Measurements from ENCODE around the gene GIPC1. TPM values are rescaled to one million over a fixed set of nuclear protein-coding genes. Genes with fewer than 3 reads are reported as not detected.
"Not testable (repeated sequence)": the region's sequence is repeated elsewhere in the genome, so short reads cannot be mapped to it uniquely, and the experiment has no call there.

Gene GIPC1
- total RNA-seq, 2 donors from 2014 or later, result 68.6 to 72.6 TPM

DNA sequence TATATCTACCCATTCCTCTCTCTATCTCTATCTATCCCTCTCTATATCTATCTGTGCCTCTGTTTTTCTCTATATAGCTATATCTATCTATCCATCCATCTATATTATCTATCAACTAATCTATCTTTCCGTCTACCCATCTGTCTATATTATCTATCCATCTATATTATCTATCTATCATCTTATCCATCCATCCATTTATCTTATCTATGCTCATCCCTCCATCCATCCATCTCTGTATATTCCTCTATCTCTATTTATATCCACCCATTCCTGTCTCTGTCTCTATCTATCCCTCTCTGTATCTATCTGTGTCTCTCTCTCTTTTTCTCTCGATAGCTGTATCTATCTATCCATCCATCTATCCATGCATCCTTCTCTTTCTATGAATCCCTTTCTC lies 35.0 kb downstream of the GIPC1 start:
- Mint-ChIP-seq H3K27me3 (ENCODE audit: insufficient read depth) (no peaks in the 10 kb centered on the region), H3K27ac (no peak overlapping the region), H3K4me3 (no peak overlapping the region), H3K4me1 (no peaks in the 10 kb centered on the region), H3K9me3 (no peaks in the 10 kb centered on the region), H3K36me3 (ENCODE audit: low read depth) (peaks cover 59% of the 10 kb centered on the region)
- H3K27ac ChIP-seq (ENCODE audit: low read depth, low read length), result no peak overlapping the region
- TF ChIP-seq, protein P1, sequence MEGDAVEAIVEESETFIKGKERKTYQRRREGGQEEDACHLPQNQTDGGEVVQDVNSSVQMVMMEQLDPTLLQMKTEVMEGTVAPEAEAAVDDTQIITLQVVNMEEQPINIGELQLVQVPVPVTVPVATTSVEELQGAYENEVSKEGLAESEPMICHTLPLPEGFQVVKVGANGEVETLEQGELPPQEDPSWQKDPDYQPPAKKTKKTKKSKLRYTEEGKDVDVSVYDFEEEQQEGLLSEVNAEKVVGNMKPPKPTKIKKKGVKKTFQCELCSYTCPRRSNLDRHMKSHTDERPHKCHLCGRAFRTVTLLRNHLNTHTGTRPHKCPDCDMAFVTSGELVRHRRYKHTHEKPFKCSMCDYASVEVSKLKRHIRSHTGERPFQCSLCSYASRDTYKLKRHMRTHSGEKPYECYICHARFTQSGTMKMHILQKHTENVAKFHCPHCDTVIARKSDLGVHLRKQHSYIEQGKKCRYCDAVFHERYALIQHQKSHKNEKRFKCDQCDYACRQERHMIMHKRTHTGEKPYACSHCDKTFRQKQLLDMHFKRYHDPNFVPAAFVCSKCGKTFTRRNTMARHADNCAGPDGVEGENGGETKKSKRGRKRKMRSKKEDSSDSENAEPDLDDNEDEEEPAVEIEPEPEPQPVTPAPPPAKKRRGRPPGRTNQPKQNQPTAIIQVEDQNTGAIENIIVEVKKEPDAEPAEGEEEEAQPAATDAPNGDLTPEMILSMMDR (conservative IDR thresholded peaks at IDR 0.05), result no peak
- no peaks in the 10 kb centered on the region for H3K27me3 ChIP-seq (ENCODE audit: control insufficient read depth, insufficient read depth, low read length, poor library complexity, severe bottlenecking)
- H3K9ac ChIP-seq (ENCODE audit: extremely low read depth, low read length, poor library complexity, severe bottlenecking), result no peak overlapping the region
- no peak overlapping the region for H3K4me3 ChIP-seq (ENCODE audit: low read length)
- no peaks in the 10 kb centered on the region for H3K4me1 ChIP-seq (ENCODE audit: control insufficient read depth, insufficient read depth, low read length)
- no peaks in the 10 kb centered on the region for H3K9me3 ChIP-seq (ENCODE audit: control insufficient read depth, low read length)
- WGBS, 2 experiments (ENCODE audit: insufficient coverage in 1 of 2, insufficient read length in 1 of 2), result 96 to 97% methylated on average over 2 of the region's 2 CpGs
- H3K36me3 ChIP-seq (ENCODE audit: control insufficient read depth, insufficient read depth, low read length), result peaks cover 37% of the 10 kb centered on the region
- DNase-seq, result no peak

DNA sequence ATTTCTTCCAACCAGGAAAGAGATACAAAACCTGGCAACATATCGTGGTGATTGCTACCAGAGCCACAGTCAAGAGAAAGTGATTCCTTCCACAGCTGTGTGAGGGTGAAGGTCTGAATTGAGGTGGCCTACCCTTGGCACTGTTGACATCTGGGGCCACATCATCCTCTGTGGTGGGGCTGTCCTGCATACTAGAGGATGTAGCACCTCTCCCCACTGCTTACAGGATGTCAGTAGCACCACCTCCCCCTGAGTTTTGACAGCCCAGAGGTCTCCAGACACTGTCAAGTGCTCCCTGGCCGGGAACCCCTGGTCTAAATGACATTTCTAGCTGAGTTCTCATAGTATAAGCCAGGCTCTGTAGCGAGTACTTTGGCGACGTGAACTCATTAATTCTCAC lies 36.2 kb downstream of the GIPC1 start:
- peaks cover 58% of the 10 kb centered on the region for H3K36me3 Mint-ChIP-seq (ENCODE audit: low read depth)

DNA sequence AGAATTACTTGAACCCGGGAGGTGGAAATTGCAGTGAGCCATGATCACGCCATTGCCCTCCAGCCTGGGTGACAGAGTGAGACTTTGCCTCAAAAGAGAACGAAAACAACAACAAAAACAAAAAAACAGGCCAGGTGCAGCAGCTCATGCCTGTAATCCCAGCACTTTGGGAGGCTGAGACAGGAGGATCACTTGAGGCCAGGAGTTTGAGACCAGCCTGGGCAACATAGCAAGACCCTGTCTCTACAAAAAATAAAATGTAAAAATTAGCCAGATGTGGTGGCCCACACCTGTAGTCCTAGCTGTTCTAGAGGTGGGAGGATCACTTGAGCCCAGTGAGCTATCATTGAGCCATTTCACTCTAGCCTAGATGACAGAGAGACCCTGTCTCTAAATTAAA lies 43.6 kb downstream of the GIPC1 start:
- H3K9me3 ChIP-seq (ENCODE audit: control insufficient read depth, low read length); H3K4me1 Mint-ChIP-seq; H3K4me3 ChIP-seq (ENCODE audit: low read length); H3K9me3 Mint-ChIP-seq; H3K4me3 Mint-ChIP-seq; H3K9ac ChIP-seq (ENCODE audit: extremely low read depth, low read length, poor library complexity, severe bottlenecking); H3K27ac ChIP-seq (ENCODE audit: low read depth, low read length); H3K27ac Mint-ChIP-seq; H3K27me3 Mint-ChIP-seq (ENCODE audit: insufficient read depth); DNase-seq; H3K4me1 ChIP-seq (ENCODE audit: control insufficient read depth, insufficient read depth, low read length); H3K27me3 ChIP-seq (ENCODE audit: control insufficient read depth, insufficient read depth, low read length, poor library complexity, severe bottlenecking): not testable (repeated sequence)
- WGBS, 2 experiments (ENCODE audit: insufficient coverage in 1 of 2, insufficient read length in 1 of 2), result 95 to 98% methylated on average over 3 of the region's 3 CpGs
- H3K36me3 ChIP-seq (ENCODE audit: control insufficient read depth, insufficient read depth, low read length), result peaks cover 30% of the 10 kb centered on the region
- peaks cover 62% of the 10 kb centered on the region for H3K36me3 Mint-ChIP-seq (ENCODE audit: low read depth)

More for the DNA sequence above, 36.2 kb downstream of the GIPC1 start:
- TF ChIP-seq, protein P1 (conservative IDR thresholded peaks at IDR 0.05), result no peak
- no peaks in the 10 kb centered on the region for H3K4me1 Mint-ChIP-seq
- H3K27ac Mint-ChIP-seq, result no peak overlapping the region
- H3K4me3 ChIP-seq (ENCODE audit: low read length), result no peak overlapping the region
- no peaks in the 10 kb centered on the region for H3K27me3 Mint-ChIP-seq (ENCODE audit: insufficient read depth)
- H3K9ac ChIP-seq (ENCODE audit: extremely low read depth, low read length, poor library complexity, severe bottlenecking), result no peak overlapping the region
- WGBS, 2 experiments (ENCODE audit: insufficient coverage in 1 of 2, insufficient read length in 1 of 2), result 87 to 88% methylated on average over 4 to 5 of the region's 5 CpGs
- DNase-seq, result no peak
- H3K4me1 ChIP-seq (ENCODE audit: control insufficient read depth, insufficient read depth, low read length), result no peaks in the 10 kb centered on the region
- H3K27me3 ChIP-seq (ENCODE audit: control insufficient read depth, insufficient read depth, low read length, poor library complexity, severe bottlenecking), result no peaks in the 10 kb centered on the region
- H3K9me3 Mint-ChIP-seq, result no peaks in the 10 kb centered on the region
- no peak overlapping the region for H3K27ac ChIP-seq (ENCODE audit: low read depth, low read length)
- H3K4me3 Mint-ChIP-seq, result no peak overlapping the region
- H3K36me3 ChIP-seq (ENCODE audit: control insufficient read depth, insufficient read depth, low read length), result peaks cover 32% of the 10 kb centered on the region
- no peaks in the 10 kb centered on the region for H3K9me3 ChIP-seq (ENCODE audit: control insufficient read depth, low read length)

DNA sequence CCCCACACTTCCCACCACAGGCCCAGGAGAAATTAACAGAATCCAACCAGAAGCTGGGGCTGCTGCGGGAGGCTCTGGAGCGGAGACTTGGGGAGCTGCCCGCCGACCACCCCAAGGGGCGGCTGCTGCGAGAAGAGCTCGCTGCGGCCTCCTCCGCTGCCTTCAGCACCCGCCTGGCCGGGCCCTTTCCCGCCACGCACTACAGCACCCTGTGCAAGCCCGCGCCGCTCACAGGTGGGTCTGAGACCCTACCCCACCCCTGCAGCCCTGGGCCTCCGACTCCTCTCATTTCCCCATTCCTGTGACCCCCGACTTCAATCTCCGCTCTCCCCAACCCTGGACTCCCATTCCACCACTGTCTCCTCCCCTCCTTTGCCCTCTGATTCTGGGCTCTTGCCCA lies 45.1 kb downstream of the GIPC1 start:
- Mint-ChIP-seq H3K36me3 (ENCODE audit: low read depth) (peaks cover 74% of the 10 kb centered on the region), H3K9me3 (no peaks in the 10 kb centered on the region), H3K27me3 (ENCODE audit: insufficient read depth) (no peaks in the 10 kb centered on the region), H3K4me3 (no peak overlapping the region), H3K4me1 (no peaks in the 10 kb centered on the region), H3K27ac (no peak overlapping the region)
- Histone ChIP-seq H3K9ac (ENCODE audit: extremely low read depth, low read length, poor library complexity, severe bottlenecking) (no peak overlapping the region), H3K36me3 (ENCODE audit: control insufficient read depth, insufficient read depth, low read length) (peaks cover 39% of the 10 kb centered on the region), H3K4me1 (ENCODE audit: control insufficient read depth, insufficient read depth, low read length) (no peaks in the 10 kb centered on the region), H3K4me3 (ENCODE audit: low read length) (no peak overlapping the region), H3K27ac (ENCODE audit: low read depth, low read length) (no peak overlapping the region), H3K9me3 (ENCODE audit: control insufficient read depth, low read length) (no peaks in the 10 kb centered on the region), H3K27me3 (ENCODE audit: control insufficient read depth, insufficient read depth, low read length, poor library complexity, severe bottlenecking) (no peaks in the 10 kb centered on the region)
- 96 to 98% methylated on average over 12 to 19 of the region's 19 CpGs for WGBS, 2 experiments (ENCODE audit: insufficient coverage in 1 of 2, insufficient read length in 1 of 2)
- TF ChIP-seq, protein P1 (conservative IDR thresholded peaks at IDR 0.05), result no peak
- DNase-seq, result no peak
